Measurements from ENCODE around the gene BMPER.

DNA sequence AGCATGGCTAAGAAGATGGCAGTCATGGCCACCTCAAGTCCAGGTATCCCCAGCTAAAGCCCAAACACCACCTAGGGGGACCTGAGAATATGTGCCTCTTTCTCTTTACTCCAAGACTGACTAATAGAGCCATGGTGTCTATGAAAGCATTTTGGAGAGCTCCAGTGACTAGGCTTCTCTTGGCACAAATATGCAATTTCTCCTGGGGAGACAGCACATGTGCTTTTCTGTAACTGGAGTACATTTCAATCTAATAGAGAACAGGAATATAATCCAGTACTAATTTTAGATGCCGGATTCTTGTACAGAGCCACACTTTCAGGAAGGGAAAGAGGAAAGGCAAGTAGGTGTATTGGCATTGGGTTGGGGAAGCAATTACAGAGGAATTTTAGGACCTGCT is 260.1 kb downstream of the BMPER start:
- TF ChIP-seq, protein P1, sequence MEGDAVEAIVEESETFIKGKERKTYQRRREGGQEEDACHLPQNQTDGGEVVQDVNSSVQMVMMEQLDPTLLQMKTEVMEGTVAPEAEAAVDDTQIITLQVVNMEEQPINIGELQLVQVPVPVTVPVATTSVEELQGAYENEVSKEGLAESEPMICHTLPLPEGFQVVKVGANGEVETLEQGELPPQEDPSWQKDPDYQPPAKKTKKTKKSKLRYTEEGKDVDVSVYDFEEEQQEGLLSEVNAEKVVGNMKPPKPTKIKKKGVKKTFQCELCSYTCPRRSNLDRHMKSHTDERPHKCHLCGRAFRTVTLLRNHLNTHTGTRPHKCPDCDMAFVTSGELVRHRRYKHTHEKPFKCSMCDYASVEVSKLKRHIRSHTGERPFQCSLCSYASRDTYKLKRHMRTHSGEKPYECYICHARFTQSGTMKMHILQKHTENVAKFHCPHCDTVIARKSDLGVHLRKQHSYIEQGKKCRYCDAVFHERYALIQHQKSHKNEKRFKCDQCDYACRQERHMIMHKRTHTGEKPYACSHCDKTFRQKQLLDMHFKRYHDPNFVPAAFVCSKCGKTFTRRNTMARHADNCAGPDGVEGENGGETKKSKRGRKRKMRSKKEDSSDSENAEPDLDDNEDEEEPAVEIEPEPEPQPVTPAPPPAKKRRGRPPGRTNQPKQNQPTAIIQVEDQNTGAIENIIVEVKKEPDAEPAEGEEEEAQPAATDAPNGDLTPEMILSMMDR (IDR thresholded peaks at IDR 0.05): no peak
- no peak for TF ChIP-seq CHD2 (IDR thresholded peaks at IDR 0.05; ENCODE audit: low read length, partially characterized antibody)
- TF ChIP-seq, protein P2, sequence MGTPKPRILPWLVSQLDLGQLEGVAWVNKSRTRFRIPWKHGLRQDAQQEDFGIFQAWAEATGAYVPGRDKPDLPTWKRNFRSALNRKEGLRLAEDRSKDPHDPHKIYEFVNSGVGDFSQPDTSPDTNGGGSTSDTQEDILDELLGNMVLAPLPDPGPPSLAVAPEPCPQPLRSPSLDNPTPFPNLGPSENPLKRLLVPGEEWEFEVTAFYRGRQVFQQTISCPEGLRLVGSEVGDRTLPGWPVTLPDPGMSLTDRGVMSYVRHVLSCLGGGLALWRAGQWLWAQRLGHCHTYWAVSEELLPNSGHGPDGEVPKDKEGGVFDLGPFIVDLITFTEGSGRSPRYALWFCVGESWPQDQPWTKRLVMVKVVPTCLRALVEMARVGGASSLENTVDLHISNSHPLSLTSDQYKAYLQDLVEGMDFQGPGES (IDR thresholded peaks at IDR 0.05; ENCODE audit: low read depth, low read length): no peak
- no peak for TF ChIP-seq POLR2AphosphoS5 (IDR thresholded peaks at IDR 0.05; ENCODE audit: low read depth, low read length)
- TF ChIP-seq EP300 (IDR thresholded peaks at IDR 0.05; ENCODE audit: borderline replicate concordance in 1 of 2, low read depth in 1 of 2, low read length in 1 of 2): no peak
- no peak for TF ChIP-seq REST (IDR thresholded peaks at IDR 0.05; ENCODE audit: low read depth, low read length)
- TF ChIP-seq, protein P3, sequence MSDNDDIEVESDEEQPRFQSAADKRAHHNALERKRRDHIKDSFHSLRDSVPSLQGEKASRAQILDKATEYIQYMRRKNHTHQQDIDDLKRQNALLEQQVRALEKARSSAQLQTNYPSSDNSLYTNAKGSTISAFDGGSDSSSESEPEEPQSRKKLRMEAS (IDR thresholded peaks at IDR 0.05; ENCODE audit: low read depth): no peak
- no peak for TF ChIP-seq EZH2phosphoT487 (IDR thresholded peaks at IDR 0.05; ENCODE audit: borderline replicate concordance, low read depth)
- no peak for TF ChIP-seq ELF1 (IDR thresholded peaks at IDR 0.05)
- no peak for TF ChIP-seq TAF1 (IDR thresholded peaks at IDR 0.05; ENCODE audit: borderline replicate concordance, low read depth, low read length)
